HG02840 (cell line): ENCODE results near the gene LRRC47.
A peak's percentile ranks its signal among the peaks of the same experiment; 100 is the strongest.
"Not testable (repeated sequence)": the region's sequence is repeated elsewhere in the genome, so short reads cannot be mapped to it uniquely, and the experiment has no call there.

Source experiments
- ATAC-seq: cut with Tn5 transposase; IDR thresholded peaks from one replicate; pipeline ENCODE4 v1.9.1; 2021; ENCODE audit warnings: mild to moderate bottlenecking, moderate library complexity, moderate number of reproducible peaks; ENCODE audit not compliant: unreplicated experiment, low FRiP score

The LRRC47 gene

GRCh38 chr1:3753656-3754454 is 42.4 kb downstream of the LRRC47 start:
- ATAC-seq, result no peak

- ATAC-seq, result no peak
Observed at GRCh38 chr1:3752400-3752945, 43.8 kb downstream of the LRRC47 start, which contains the start of gene CCDC27. CCDC27 (plus strand) TSS chr1:3752450; CDS start chr1:3752482, 32 bp downstream.

- ATAC-seq, result no peak
Observed at GRCh38 chr1:3750741-3751140, 45.6 kb downstream of the LRRC47 start.

GRCh38 chr1:3749512-3749911 is 46.8 kb downstream of the LRRC47 start:
- no peak for ATAC-seq

- ATAC-seq, result not testable (repeated sequence)
Observed at GRCh38 chr1:3748316-3748900, 47.9 kb downstream of the LRRC47 start.

GRCh38 chr1:3747903-3748302 is 48.4 kb downstream of the LRRC47 start:
- no peak for ATAC-seq

GRCh38 chr1:3747522-3747848 is 48.8 kb downstream of the LRRC47 start:
- ATAC-seq, result no peak

- ATAC-seq, result peak; percentile 75
Observed at GRCh38 chr1:3746830-3747521, 49.3 kb downstream of the LRRC47 start.

- no peak for ATAC-seq
Observed at GRCh38 chr1:3746389-3746829, 49.9 kb downstream of the LRRC47 start.

- ATAC-seq, result no peak
Observed at GRCh38 chr1:3745590-3746381, 50.5 kb downstream of the LRRC47 start.

- ATAC-seq, result no peak
Observed at GRCh38 chr1:3745071-3745470, 51.2 kb downstream of the LRRC47 start.

GRCh38 chr1:3744646-3745045 is 51.7 kb downstream of the LRRC47 start:
- no peak for ATAC-seq

- ATAC-seq, result no peak
Observed at GRCh38 chr1:3743826-3744225, 52.5 kb downstream of the LRRC47 start.

GRCh38 chr1:3743421-3743820 is 52.9 kb downstream of the LRRC47 start:
- ATAC-seq, result no peak

GRCh38 chr1:3742439-3743298 is 53.6 kb downstream of the LRRC47 start:
- no peak for ATAC-seq

- ATAC-seq, result no peak
Observed at GRCh38 chr1:3741566-3742438, 54.5 kb downstream of the LRRC47 start.

- no peak for ATAC-seq
Observed at GRCh38 chr1:3740752-3741151, 55.5 kb downstream of the LRRC47 start.

GRCh38 chr1:3740042-3740441 is 56.3 kb downstream of the LRRC47 start:
- no peak for ATAC-seq

- ATAC-seq, result no peak
Observed at GRCh38 chr1:3738943-3739342, 57.4 kb downstream of the LRRC47 start.
